Activated naive CD4-positive, alpha-beta T cell (primary cell): ENCODE measurements around the gene ATAD1.
"Not testable (repeated sequence)": the region's sequence is repeated elsewhere in the genome, so short reads cannot be mapped to it uniquely, and the experiment has no call there.

Experiments used
- DNase-seq, 4 experiments: peaks; one replicate each; lab custom pipeline; 2025; lab: John Stamatoyannopoulos, UW

ATAD1 gene

DNA sequence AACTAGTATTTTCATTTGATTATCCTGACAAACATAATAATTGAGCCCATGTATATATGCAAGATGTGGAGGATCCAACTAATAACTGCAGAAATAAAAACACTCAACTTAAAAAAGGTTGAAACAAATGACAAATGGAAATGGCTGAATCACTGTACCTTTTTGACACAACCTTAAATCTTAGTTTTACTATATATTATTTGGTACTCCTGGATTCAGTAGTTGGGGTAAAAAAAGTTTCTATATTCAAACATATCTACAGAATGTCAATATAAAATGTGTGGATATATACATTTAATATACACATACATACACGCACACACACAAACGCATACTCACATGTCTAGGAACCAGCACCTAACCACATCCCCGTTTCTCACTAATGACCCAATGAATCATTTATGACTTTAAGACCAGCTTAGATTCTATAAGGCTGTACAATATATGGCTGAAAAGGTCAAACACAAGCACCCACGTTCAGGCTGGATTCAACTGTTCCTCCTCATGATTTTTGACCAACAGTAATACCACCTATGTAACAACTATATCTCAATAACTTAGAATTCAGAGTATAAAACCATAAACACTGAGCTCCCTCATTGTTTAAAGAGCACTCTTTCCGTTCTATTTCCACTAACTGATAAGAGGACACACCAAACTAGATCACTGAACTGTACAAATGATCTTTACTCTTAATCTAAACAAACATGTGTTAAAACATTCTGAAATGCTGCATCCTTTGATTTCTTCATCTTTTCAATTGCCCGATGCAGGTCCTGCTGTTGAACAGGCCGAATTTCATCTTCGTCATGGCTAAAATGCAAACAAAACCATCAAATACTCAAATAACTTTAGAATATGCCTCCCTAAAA is 63.8 kb downstream of the ATAD1 start:
- DNase-seq: no peak

DNA sequence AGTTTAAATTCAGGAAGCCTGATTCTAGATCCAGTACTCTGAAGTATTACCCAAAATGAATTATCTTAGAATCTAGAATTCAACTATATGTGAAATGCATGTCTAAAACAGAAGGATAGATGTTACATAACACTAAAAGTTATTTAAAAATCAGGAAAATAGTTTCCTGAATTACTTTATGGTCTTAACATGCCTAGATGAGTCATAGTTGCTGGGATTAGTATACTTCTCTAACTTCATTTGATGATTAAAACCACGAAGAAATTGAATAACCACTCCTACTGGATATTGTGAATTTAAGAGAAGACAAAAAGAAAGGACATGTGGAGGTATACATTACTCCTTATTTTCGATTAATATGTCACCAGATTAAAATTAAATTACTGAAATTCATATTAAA is 65.5 kb downstream of the ATAD1 start:
- DNase-seq: no peak

DNA sequence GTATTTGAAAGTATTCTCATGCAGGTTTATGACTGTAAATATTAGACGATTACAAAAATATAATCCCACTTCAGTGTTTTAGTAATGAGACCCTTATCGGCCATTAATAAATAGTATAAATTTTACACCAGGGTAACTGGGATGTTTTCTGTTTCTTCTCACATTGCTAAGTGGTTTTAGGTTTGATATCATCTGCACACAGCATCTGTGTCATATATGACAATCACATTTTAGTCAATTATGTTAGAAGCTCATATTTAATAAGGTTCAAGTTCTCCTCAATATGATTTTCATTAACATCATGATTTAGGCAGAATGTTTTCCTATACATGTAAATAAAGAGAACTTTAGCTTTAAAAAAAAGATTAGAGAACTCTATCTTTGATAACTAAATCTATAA is 66.8 kb downstream of the ATAD1 start:
- DNase-seq: no peak

DNA sequence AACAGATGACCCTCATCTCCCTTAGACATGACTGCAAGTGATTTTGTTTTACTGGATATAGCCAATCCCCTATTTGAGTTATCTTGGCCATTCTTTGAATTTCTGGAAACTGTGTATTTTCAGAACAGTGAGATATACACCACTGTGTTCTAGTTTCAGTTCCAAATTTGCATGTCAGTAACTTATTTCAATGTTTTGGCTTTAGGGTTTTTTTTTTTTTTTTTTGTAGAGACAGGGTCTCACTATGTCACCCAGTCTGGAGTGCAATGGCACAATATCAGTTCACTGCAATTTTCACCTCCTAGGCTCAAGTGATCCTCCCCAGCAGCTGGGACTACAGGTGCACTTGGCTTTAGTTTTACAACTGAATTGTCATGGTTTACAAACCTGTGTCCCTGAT is 67.2 kb downstream of the ATAD1 start:
- no peak for DNase-seq

DNA sequence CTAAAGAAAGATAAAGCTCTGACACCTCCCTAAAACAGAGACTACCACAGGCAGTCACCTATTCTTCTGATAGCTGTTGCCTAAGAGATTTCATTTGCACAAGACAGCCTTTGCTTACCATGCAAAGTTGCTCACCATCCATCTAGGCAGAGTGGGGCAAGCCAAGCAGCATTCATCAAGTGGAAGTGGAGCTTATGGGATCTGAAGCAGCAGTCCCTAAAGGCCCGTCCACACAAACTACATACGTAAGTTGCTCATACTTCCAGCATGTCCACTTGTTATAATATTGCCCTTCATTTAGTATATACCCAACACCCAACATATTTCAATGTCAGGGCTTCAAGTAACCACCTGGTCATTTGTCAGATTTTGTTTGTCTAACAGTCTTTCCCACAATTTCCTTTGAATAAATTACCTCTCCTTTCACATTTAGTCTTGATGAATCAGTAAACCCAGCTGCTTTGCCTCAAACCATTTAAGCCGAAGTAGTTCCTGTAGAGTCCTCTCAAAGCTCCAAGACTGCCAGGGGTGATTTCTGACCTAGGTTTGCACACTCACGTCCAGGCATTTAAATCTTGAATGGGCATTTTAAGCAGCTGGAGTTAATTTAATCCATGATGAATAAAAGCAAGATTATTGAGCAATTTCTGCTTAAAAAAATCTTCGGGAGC is 67.9 kb downstream of the ATAD1 start:
- no peak for DNase-seq

DNA sequence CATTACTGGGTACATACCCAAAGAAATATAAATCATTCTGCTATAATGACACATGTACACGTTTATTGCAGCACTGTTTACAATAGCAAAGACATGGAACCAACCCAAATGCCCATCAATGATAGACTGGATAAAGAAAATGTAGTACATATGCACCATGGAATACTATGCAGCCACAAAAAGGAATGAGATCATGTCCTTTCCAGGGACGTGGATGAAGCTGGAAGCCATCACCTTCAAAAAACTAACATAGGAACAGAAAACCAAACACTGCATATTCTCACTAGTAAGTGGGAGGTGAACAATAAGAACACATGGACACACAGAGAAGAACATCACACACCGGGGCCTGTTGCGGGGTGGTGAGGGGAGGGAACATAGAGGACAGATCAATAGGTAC is 69.8 kb downstream of the ATAD1 start:
- not testable (repeated sequence) for DNase-seq

DNA sequence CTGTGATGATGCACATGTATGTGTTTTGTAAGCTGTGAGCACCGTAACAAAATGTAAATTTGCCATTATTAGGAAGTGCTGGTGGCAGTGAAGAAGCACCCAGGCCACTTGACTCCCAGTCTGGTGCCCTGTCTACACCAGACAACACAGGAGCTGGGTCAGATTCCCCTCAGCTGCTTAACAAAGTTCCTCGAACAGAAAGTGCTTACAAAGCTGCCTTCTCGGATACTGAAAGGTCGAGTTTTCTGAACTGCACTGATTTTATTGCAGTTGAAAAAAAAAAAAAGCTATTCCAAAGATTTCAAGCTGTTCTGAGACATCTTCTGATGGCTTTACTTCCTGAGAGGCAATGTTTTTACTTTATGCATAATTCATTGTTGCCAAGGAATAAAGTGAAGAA is 71.1 kb downstream of the ATAD1 start:
- DNase-seq: no peak

DNA sequence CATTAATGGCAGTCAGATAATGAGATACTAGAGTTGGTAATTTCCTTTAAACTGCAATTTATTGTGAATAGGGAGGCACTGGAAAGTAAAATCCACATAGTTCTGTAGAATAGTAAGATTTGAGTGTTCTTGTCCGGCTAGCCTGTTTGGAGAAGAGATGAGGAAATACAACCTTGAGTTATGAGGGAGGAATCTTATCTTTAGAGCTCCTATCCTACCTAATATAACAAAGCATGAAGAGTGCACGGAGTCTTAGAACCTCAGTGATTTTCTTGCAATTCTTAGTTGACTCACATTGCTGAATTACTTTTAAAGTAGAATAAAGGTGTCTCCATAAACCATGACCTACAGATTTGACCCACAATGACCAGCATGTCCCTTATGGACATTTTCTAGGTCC is 73.4 kb downstream of the ATAD1 start:
- no peak for DNase-seq

DNA sequence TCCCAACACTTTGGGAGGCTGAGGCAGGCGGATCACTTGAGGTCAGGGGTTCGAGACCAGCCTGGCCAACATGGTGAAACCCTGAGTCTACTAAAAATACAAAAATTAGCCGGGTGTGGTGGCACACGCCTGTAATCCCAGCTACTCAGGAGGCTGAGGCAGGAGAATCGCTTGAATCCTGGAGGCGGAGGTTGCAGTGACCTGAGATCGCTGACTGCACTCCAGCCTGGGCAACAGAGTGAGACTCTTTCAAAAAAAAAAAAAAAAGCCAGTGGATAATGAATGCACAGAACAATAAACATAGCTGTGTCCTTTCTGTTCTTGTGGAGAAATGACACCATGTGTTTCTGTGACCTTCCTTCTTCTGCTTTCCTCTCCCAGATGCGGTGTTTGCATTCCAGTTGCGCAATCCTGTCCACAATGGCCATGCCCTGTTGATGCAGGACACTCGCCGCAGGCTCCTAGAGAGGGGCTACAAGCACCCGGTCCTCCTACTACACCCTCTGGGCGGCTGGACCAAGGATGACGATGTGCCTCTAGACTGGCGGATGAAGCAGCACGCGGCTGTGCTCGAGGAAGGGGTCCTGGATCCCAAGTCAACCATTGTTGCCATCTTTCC is 74.9 kb downstream of the ATAD1 start:
- DNase-seq: not testable (repeated sequence)

DNA sequence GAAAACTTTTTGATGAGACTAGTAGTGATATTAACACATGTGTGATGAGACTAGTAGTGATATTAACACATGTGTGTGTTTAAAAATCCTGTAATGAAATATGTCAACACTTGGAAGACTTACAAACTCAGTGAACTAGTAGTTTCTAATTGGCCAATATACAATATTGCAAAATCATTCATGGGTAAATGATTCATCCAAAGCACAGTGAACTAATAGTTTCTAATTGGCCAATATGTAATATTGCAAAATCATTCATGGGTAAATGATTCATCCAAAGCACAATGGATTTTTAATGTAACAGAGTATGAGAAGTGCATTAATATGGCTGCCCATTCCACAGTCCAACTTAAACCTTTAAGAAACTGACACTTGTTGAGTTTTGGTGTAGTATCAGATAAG is 77.8 kb downstream of the ATAD1 start:
- no peak for DNase-seq

DNA sequence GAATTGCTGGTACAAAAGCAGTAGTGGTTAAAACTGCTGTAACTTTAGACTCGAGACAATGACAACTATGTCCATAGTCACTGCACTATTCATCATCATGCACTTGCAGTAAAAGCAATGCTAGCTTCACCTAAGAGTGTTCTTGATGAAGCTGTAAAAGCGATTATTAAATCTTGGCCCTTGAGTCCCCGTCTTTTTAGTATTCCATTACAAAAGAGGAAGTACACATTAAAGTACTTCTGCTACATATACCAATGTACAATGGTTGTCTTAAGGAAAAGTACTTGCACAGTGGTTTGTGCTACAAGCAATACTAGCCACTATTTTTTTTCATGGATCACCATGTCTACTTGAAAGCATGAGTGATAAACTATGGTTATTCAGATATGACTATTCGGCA is 78.3 kb downstream of the ATAD1 start:
- DNase-seq: no peak

DNA sequence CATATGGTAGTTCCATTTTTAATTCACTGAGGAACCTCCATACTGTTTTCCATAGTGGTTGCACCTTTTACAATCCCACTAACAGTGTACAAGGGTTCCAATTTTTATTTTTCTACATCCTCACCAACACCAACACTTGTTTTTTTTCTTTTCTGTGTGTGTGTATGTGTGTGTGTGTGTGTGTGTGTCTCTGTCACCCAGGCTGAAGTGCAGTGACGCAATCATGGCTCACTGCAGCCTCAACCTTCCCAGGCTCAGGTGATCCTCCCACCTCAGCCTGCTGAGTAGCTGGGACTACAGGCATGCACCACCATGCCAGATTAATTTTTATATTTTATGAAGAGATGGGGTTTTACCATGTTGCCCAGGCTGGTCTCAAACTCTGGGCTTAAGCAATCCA is 79.8 kb downstream of the ATAD1 start:
- DNase-seq: not testable (repeated sequence)

DNA sequence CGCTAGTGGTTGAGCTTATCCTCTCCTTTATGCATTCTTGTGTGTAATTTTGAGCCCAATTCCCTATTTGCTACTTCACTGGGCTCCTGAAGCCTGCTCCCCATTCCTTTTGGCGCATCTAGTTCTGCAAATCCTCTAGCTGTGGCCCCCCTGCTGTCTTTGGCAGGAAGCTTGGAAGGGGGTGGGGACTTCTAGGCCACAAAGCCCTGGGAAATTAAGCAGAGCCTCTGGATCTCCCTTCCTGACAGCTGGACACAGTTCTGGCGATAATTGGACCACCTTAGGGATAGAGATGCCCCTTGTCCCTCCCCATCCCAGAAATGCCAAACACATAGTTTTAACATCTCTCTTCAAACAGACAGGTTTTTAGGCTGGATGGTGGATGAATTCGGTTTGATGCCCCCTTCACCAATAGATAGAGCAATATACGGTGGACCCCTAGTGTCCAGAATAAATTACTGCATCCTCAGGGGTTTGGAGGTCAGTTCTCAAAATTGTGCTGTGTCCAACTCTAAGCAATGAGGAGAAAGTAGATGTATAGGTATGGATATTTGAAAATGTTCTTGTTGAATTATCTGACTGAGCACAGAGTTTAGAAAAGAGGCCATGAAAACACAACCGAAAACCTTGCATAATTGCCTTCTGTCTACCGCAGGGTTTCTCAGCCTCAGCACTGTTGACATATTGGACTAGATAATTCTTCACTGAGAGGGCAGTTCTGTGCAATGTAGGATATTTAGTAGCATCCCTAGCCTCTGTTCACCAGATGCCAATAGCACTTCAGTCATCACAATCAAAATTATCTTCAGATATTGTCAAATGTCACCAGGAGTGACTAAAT is 82.8 kb downstream of the ATAD1 start:
- no peak for DNase-seq

DNA sequence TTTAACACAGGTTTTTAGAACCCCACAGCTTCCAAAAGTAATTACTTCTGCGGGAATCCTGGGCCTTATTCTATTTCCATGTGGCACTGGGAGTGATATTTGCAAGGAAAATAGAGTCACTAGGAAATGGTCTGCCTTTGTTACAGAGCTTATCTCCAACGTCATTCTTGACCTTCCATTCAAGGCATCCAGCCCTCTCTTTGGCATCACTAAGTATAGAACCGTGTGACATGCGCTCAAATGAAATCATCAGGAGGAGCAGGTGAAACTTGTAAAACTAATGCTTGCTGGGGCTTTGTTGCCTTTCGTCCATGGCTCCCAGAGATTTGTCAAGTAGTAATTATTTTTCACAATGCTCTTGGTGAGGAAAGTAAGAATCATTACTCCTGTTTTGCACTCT is 84.9 kb downstream of the ATAD1 start:
- no peak for DNase-seq

DNA sequence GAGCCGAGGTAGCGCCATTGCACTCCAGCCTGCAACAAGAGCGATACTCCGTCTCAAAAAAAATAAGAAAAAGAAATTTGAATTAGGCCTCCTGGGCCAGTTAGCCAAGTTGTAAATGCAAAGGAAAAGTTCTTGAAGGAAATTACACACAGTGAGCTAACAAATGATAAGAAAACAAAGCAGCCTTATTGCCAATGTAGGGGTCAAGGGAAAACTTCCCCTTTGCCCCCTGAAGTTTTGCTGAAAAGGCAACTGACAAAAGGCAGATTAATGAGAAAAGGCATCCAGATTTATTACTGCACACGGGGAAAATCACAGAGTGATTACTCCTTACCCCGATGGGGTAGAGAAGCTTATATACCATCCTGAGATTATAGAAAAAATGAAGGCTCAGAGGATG is 88.1 kb downstream of the ATAD1 start:
- no peak for DNase-seq

DNA sequence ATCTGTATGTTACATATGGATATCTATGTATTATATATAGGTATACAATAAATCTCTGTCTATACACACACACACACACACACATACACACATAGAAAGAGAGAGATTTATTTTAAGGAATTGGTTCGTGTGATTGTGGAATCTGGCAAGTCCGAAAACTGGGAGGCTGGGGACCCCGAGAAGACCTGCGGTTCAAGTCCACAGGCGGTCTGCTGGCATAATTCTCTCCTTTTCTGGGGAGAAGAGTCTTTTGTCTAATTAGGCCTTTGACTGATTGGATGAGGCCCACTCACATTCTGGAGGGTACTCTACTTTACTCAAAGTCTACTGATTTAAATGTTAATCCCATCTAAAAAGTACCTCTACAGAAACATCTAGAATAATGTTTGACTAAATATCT is 93.2 kb downstream of the ATAD1 start:
- DNase-seq: no peak

DNA sequence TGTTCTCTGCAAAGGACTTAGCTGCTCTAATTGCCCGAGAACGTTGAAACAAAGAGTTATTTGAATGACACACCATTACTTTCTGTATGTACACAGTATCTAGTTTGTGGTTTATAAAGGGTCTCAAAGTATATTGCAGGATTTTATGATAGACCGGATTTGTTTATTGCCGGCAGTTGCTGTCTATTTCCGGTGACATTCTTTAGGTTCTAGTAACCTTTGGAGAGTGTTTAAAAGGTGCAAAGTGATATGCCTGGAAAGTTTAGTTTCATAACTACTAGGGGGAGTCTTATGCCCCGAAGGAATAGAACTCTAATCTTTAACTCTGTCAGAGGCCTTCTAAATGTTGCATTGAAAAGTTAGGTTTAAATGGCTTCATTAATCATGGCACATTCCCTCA is 94.5 kb downstream of the ATAD1 start:
- DNase-seq: no peak

DNA sequence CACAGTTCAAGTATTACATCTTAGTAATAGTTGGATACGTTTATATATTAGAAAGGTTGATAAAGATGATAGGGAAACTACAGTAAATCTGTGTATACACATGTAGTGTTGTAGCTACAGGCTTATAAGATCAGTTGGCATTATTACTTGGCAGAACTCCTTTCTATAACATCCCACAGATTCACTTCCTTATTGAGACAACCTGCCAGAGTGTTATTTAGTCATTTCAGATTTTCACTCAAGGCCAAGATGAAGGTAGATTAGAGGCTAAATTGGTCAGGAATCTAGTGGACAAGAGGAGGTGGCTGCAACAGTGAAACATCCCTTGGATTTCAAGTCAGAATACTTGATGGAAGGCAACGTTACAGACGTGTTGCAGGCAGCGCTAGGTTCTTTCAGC is 95.3 kb downstream of the ATAD1 start:
- DNase-seq: no peak

DNA sequence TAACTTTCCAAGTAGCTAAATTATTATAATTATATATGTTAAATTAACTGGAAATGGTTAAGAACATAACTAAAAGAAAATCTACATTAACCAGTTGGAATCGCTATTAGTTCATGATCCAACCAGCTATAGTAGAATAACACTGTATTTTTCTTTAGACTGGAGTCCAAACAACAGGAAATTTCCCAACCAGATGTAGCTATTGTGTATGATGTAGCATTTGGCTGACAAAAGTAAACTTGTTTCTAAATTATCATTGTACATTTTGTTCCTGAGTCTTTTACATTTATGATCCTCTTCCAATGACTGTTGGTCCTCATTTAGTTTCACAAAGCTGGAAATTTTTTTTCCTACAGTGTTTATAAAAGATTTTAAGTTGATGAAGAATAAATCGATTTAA is 96.2 kb downstream of the ATAD1 start:
- no peak for DNase-seq

DNA sequence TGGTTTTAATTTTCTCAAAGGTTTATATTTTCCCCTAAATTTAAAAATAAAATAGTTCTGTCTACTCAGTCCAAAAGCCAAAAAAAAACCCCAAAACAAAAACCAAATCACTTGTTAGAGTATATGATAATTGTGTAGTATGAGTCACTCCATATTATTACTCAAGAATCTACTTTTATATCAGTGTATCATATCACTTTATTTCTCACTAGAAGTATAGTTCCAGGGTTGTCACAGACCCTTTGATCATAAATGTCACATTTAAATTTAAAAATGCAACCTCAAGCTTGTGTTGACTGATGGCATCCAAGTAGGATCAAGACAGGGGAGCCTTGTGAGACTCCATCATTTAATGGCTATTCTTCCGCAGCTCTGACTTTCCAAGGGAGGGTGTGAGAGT is 97.4 kb downstream of the ATAD1 start:
- DNase-seq: no peak

DNA sequence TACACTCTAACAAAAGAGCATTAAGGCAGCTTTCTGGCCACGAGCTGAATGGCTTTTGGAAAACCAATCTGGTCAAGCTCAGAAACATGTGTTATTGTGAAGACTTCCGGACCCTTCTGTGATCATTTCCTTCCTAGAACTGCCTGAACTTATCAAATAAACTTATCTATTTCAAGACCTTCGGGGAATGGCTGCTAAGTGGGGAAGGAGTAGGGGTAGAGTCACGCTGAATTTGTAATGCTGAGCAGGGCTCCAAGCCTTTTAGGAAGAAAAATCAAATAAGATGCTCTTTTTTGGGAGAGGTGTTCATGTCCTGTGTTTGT is 101.7 kb downstream of the ATAD1 start:
- no peak for DNase-seq

DNA sequence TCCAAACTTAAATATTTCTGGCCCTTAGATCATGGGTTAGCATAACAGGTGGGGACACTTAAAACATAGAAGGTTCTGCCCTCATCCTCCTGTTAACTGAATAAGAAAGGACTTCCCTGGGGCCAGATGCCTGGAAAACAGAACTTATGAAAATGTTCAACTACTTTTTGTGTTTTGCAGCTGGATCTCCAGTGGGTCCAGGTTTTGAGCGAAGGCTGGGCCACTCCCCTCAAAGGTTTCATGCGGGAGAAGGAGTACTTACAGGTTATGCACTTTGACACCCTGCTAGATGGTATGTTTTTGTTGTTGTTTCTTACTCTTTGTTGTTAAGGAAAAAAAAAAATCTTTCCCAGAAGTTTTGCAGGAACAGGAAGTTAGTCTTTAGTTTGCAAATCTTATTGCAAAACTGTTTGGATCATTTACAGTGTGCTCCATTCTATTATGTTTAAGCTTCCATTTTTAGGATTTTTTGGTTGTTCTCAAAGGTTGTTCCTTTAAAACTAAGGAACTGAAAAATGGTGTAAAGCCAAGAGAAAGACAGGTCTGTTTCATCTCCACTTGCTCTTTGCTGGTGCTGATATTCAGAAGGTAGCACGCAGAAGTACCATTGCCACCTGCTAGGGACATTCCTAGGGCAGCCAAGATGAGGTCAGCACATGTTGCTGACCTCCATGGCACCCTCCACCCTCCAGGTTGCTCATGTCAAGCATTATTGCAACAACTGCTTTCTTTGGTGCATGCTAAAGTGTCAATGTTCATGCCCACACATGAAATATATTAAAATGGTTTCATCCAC is 102.3 kb downstream of the ATAD1 start:
- no peak for DNase-seq
